GM10847 (cell line): Measurements from ENCODE around the gene BCKDHA.

Experiments
- POLR2A ChIP-seq: IDR thresholded peaks from 2 replicates; pipeline ENCODE4 v1.6.1; 2011; ENCODE audit not compliant: insufficient read length; ENCODE audit errors: extremely low read depth

Gene BCKDHA

GRCh38 chr19:41447732-41448332 lies 50.2 kb downstream of the BCKDHA start:
- TF ChIP-seq POLR2A: no peak

- no peak for TF ChIP-seq POLR2A
These were observed 51.7 kb downstream of the BCKDHA start for GRCh38 chr19:41449079-41449864.

- no peak for TF ChIP-seq POLR2A
These were observed 52.2 kb downstream of the BCKDHA start for GRCh38 chr19:41449865-41450178.

- no peak for TF ChIP-seq POLR2A
These were observed 55.1 kb downstream of the BCKDHA start for GRCh38 chr19:41452584-41453275.

- no peak for TF ChIP-seq POLR2A
These were observed 58.3 kb downstream of the BCKDHA start for GRCh38 chr19:41455936-41456335.

- no peak for TF ChIP-seq POLR2A
These were observed 58.8 kb downstream of the BCKDHA start for GRCh38 chr19:41456342-41456918.

- TF ChIP-seq POLR2A: no peak
These were observed 59.6 kb downstream of the BCKDHA start for GRCh38 chr19:41457241-41457640.

- TF ChIP-seq POLR2A: no peak
These were observed 64.9 kb downstream of the BCKDHA start for GRCh38 chr19:41462497-41462896.
